Activated CD8-positive, alpha-beta memory T cell treated with anti-CD3 and anti-CD28 coated beads for 4 hours (primary cell): ENCODE data around the gene NDUFB8.
A peak's percentile ranks its signal among the peaks of the same experiment; 100 is the strongest.

Experiments
- DNase-seq, 2 donors: peaks; one replicate each; pipeline ENCODE4 v3.0.0-alpha.2; 2020; ENCODE audit warnings: low read depth in 2 of 2

The NDUFB8 gene

DNA sequence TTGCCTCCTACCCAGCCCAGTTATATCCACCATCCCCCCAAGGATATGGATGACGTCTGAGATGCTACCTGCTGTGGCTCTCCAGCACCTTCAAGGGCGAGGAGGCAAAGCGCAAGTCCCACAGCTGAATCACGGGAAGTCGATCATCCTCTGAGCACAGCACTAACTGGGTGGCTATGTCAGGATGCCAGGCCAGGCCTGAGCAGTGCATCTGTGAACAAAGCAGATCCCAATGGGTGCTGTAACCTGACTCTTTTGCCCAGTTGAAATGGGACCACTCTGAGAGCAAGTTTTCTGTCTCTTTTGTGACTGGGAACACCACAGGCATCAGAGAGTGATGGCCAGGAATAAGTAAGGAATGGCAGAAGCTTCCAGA, 22.3 kb downstream of the NDUFB8 start:
- DNase-seq, result no peak

DNA sequence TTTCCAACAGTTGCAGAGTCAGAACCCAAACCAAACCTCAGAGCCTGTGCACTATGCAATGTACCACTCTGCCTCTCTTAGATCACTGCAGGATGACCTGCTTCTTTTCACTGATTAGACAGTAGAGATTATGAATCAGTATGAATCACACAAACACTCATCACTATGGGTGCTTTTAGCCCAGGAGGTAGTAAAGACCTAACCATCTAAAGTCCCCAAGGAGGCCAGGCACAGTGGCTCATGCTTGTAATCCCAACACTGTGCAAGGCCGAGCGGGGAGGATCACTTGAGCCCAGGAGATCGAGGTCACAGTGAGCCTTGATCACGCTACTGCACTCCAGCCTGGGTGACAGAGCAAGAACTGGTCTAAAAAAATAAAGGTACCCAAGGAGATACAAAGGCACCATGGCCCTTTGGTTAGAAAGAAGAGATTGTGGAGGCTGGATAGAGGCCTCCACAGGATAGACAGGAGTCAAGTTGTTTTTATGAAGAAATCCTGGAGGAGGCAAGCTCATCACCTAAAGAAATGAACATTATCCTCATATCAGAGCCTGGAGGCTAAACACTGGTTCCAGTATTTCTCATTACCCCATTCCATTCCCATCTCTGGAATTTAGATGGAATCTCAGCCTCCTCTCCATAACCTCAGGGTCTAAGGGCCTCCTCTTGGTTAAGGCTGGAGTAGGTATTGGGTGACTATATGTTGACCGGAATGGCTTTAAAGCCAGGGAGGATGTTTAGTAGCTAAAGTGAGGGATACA, 22.9 kb downstream of the NDUFB8 start:
- DNase-seq, result no peak

DNA sequence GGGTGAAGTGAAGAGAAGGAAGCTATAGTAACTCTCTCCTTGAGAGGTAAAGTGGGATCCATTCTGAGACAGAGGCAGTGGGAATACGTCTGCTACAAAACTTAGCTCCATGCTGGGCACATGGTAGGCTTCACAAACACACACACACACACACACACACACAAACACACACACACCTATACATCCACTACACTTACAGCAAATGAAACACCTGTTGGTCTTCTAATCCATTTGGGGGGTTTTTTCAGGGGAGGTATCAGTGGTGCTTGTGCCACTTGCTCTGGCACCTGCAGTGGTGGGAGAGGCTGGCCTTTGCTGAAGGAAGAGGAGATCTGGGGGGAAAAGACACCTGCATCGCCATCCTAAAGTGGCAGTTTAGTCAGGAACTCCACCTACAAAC, 24.5 kb downstream of the NDUFB8 start:
- DNase-seq, result no peak

DNA sequence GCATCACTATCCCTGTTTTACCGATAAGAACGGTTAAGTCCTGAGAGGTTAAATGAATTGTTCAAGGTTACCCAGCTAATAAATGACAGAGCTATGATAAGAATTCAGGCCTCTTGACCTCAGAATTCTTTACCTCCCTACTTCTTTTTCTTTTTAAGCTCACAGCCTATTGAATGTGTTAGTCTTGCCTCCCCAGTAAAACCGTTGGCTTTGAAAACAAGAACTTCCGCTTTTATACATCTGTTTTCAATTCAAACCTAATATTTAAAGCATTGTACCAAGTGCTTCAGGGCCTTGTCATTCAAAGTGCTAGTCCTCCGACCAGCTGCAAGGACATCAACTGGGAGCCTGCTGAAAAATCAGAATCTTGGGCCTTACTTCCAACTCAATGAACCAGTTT, 25.6 kb downstream of the NDUFB8 start:
- no peak for DNase-seq

DNA sequence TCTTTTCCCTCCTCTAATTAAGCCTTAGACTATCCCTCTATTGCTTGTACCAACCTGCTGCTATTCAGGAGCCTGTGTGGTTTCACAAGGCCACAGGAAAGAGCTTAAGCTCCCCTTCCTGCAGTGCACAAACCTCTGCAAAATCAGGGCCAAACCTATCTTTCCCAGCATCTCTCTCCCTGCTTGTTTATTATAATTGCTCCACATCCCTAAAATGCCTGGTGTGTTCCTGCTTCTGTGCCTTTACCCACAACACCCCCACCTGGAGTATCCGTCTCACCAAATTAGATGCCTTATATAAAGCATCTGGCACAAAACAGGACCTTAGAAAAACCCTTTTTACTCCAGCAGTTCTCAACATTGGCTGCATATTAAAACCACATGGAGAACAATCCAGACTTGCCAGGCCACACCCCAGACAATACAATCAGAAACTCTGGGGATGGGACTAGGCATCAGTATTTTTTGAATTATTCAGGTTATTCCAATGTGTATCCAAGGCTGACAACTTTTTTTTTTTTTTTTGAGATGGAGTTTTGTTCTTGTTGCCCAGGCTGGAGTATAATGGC, 26.7 kb downstream of the NDUFB8 start:
- no peak for DNase-seq

DNA sequence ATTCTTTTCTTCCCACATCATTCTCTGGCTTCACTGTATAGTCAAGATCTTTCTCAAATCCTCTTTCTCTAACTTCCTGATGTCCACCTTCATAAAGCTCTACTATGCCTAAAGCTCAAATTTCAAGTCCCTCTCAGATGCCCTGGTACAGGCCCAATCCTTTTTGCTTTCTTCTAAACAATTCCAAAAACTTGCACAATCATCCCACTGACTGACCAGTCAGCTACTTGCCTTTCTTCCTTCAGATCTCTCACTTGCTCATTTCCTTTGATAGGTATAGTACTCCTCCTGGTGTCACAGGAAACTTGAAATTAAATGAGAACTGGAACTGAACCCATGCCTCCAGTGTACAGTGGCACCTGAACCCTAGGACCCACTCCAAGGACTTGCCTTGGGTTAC, 28.2 kb downstream of the NDUFB8 start:
- no peak for DNase-seq

DNA sequence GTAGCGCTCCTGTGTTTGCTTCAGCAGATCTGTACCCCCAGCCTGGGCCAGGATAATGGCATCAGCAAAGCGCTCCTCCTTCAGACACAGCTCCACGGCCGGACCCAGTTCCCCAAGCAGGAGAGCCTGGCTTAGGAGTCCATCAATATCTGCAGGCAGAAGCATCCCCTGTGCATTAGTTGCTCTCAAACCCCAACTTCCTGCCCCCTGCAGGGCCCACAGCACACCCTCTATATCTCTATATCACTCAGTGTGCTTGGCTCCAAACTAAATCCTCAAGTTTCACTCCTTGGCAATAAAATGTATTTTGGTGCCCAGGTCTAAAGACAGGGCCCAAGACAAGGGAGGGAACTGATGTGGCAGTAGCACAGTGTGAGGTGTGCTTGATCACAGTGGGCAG, 31.6 kb downstream of the NDUFB8 start:
- DNase-seq, result no peak

DNA sequence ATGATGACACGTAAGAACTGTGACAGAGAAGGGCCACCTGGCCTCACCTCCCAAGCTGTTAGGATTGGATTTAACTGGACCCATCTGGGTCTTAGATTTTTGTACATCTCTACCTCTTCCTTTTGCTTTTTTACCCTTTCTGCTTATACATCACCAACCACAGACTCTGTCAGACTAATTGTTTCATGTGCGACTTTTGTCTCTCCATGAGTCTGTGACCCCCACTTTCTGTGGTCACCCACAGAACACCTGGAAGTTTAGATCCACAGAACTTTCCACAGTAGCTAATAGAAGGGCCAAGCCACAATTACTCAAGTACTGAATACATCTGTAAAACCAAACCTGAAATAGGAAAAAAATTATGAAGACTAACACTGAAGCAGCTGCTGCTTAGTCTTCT, 33.1 kb downstream of the NDUFB8 start:
- DNase-seq, result no peak

DNA sequence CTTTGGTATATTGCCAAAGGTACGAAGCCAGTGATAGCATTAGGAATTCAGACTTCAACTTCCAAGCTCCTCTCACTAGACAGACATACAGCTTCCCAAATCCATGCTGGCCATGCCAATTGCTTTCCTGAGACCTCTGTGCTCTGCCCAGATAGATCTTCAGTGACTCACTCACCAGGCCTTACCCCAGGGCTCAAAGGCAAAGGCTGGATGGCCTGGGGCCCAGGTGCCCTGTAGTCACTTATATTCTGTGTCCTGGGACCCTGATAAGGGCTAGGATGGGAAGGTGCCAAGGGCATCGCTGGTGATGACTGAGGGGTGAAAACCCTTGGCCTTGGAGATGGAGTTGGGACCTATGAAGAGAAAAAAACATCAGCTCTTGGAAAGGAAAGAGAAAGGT, 39.1 kb downstream of the NDUFB8 start:
- no peak for DNase-seq

DNA sequence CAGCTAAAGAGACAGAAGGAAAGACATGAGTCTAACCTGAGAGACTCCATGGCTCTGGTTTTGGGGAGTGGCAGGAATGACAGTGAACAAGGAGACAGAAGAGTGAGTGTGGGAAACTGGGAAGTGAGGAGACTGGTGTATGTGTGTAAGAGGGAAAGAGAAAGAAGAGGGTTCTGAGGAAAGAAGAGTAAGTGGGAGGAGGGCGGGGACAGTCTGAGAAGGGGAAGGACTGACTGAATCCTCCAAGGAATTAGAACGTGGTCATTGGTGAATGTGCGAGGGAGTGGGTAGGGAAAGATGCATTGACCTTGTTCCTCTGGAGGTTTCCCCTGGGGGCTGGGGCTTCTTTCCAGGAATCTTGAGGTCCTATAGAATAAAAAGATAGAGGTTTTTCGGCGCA, 40.3 kb downstream of the NDUFB8 start:
- no peak for DNase-seq

DNA sequence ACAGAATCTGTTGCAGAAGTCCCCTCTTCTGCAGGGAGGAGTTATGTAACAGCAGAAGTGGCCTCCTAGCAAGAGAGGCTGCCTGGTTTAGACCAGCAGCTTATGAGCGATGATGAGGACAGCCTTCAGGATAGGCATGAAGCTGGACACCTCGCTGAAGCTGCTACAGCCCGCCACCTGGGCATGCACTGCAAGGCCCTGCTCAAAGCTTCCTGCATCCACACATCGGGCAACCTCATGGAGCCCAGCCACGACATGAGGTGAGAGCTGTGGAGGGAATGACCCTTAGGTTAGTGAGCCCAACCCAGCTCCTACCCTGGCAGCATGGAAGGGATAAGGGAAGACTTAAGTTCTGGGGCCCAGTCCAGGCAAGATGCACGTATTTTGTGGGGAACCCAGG, 42.1 kb downstream of the NDUFB8 start:
- no peak for DNase-seq

DNA sequence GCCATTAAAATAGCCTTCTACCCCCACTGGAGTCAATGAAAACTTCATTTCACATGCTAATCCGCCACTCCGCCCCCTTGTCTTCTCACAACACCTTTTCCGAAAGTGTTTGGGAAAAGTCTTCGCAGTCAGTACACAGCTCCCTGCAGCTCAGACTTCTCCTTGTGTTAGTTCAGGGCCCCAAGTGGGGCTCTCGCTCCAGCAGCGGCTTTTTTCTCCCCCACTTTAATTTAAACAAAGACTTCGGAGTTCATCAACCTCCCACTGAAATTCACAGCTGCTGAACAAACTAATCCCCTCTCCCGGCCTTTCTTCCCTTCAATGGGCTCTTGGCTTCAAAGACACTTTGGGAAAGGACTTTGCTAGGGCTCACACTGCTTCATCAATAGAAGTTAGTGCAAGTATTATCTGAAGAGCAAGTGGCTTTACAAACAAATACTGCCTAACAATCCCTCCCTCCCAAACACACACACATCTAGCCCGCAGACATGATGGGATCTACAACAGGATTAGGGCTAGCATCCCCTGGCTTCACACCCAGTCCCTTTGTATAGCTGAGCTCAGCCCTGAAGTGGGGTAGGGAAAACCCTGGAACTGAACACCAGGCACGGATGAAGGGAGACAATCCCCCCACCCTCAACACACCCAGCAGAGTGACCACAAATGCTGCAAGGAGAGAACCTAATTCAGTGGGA, 43.7 kb downstream of the NDUFB8 start:
- DNase-seq, result no peak

DNA sequence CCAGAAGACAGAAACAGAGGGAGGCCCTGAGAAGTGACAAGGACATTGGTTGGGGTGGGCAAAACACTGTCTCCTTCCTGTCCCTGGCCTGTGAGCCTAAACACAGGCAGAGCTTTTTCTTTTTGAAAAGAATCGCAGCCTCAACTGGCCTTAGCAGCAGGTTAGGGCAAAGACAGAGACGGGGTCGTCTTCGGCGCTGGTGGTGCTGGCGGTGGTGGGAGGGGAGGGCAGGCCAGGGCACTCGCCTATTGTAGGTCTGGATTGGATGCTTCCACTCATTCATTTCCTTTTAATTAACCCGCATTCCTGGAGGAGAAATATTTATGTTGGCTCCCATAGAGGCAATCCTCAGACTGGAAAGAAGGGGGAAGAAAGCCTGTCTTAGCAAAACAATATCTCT, 44.3 kb downstream of the NDUFB8 start:
- DNase-seq, result no peak

DNA sequence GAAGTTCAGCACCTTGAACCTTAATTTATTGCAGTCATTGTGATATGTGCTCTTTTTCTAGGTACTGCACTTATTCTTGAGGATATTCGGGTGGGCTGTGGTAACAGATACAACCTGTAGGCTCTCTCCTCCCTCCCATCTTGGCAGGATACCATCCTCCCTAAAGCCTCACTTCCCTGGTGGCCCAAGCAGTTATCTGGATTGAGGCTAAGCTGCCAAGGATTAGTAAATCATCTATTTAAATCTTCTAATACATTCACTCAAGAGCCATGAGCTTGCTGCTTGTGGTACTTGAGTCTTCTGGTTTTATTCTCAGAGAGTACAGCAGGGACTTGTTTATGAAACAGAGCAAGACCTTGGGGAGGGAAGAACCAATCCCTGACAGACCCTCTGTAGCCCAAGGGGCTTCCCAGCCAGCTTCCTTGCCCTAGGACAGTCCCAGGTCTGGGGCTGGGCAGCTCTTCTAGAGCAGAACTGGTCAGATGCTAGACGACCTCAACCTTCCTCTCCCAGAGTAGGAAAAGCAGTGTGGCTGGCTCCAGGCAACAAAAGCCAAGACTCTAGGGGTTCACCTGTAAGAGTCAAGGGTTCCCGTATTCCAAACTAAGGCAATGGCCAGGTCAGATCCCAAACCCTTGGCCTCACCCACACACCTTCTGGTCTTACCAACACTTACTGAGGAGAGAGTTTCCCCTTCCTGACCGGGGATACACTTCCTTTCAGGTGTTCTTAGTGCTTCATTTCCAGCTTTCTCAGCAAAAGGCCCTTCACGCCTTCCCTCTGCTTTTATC, 45.6 kb downstream of the NDUFB8 start:
- no peak for DNase-seq

DNA sequence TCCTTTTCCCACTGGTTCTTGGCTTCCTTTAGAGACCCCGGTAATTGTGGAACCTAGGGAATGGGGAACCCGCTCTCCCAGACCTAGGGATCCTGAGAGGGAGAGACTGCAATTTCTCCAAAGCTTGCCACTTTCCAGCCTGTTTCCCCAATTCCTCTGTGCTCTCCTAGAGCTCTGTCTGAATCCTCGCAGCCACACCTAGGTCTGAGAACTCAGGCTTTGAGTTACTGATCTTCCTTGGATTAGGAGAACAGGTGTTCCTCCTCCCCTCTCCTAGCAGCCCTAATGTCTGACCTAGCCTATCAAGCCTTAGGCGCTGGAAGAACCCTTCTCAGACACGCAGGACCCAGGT, 46.9 kb downstream of the NDUFB8 start:
- no peak for DNase-seq

DNA sequence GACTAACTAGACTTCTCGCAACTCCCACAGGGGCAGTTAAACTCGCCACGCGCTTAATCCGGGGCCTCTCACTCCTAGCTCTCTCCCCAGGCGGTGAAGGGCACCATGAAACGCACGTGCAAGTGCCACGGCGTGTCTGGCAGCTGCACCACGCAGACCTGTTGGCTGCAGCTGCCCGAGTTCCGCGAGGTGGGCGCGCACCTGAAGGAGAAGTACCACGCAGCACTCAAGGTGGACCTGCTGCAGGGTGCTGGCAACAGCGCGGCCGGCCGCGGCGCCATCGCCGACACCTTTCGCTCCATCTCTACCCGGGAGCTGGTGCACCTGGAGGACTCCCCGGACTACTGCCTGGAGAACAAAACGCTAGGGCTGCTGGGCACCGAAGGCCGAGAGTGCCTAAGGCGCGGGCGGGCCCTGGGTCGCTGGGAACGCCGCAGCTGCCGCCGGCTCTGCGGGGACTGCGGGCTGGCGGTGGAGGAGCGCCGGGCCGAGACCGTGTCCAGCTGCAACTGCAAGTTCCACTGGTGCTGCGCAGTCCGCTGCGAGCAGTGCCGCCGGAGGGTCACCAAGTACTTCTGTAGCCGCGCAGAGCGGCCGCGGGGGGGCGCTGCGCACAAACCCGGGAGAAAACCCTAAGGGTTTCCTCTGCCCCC, 47.4 kb downstream of the NDUFB8 start:
- peak; percentile 30 to 31 for DNase-seq

DNA sequence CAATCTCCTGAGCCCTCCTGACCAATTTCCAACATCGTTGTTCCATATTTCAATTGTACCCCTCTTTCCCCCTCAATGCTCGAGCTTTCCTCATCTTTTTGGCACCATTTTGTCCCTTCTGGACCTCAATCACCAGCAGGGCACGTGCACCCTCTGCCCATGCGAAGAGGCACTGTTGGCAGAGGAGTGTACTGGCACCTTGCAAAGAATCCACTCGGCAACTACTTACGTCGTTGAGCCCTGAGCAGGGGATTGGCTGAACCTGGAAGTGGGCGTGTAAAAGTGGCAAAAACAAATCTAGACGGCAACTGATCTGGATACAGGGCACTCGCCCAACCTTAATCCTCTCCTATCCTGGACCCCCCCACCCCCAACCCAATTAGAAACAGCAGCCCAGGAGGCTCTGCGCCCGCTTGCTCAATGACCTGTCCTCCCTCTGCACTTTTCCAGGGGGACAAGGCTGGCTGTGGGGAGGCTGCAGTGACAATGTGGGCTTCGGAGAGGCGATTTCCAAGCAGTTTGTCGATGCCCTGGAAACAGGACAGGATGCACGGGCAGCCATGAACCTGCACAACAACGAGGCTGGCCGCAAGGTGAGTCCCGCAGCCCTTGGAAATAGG, 48.1 kb downstream of the NDUFB8 start:
- DNase-seq, result peak; percentile 80 to 82

DNA sequence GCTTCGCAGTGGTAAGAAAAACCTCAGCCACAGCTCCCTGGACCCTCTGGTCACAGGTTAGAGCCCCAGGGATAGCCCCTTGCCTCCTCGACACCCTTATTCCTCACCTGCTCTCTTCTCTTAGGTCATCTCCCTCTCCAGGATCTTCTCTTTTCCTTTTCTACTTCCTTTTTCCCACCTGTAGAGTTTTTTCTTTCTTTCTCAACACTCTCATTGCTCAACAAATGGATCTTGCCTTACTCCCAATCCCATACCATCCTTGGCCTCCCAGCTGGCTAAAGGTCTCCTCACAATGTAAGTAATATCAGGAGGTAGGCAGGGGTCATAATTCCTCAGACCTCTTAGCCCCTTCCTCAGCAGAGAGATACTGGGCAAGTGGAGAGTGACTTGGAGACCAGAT, 49.7 kb downstream of the NDUFB8 start:
- no peak for DNase-seq

DNA sequence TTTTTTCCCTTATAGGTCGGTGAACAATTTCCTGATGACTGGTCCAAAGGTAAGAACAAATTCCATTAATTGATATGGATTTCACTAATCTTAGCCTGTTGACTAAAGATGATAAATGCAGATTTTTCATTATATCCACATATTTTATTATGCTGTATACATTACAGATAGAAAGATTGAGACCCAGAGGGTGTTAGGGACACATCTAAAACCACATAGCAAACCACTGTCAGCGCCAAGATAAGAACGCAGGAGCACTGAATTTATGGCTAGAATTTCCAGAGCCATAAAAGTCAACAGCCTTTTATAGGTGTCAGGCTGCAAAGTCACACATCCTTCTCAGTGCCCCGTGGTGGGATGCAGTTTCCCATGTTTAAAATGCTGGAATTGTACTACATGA, 50.6 kb downstream of the NDUFB8 start:
- no peak for DNase-seq

DNA sequence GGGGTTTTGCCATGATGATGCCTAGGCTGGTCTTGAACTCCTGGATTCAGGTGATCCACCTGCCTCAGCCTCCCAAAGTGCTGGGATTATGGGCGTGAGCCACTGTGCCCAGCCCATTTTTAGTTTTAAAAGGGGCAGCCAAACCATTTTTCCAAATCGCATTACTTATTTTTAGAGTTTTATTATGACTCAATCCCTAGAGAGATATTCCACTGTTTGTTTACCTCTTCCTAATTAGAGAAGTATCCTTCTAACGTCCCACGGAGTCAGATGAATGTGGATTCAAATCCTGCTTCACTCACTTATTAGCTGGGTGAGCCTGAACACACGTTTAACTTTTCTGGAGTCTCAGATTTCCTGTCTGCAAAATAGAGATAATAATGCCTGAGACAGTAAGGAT, 51.7 kb downstream of the NDUFB8 start:
- DNase-seq, result no peak
